SK-N-SH (cell line): ENCODE results near the gene PLEKHA6. TPM values are rescaled to one million over a fixed set of nuclear protein-coding genes. Genes with fewer than 3 reads are reported as not detected.
A peak's percentile ranks its signal among the peaks of the same experiment; 100 is the strongest.

Source experiments
- CTCF ChIA-PET: fragments of 300-600, 350-600 bp; formaldehyde crosslinking; extraction: SDS; loops from one replicate; lab custom pipeline; 2021; lab: Yijun Ruan, JAX
- POLR2A ChIA-PET: fragments of 350-600 bp; sonication (Branson Sonifier 250); formaldehyde crosslinking; extraction: SDS; loops from one replicate; lab custom pipeline; 2020; ENCODE audit warnings: antibody characterized with exemption, inconsistent platforms; lab: Yijun Ruan, JAX
- DNase-seq: peaks from one replicate; pipeline ENCODE4 v3.0.0; 2012
- H2AFZ ChIP-seq: fragments of 200-600 bp; sonication (generic); 2 replicates; pipeline ENCODE4 v1.8.1; 2016; ENCODE audit warnings: antibody characterized with exemption, mild to moderate bottlenecking, low read depth
- H3F3A ChIP-seq: fragments of 200-600 bp; sonication (generic); replicated peaks from 2 replicates; pipeline ENCODE3; 2016; ENCODE audit warnings: antibody characterized with exemption, mild to moderate bottlenecking; ENCODE audit not compliant: insufficient read depth
- H3K27ac ChIP-seq, 2 experiments: fragments of 200-500 bp in 1 of 2; fragments of 200-600 bp in 1 of 2; sonication (Bioruptor generic) in 1 of 2; sonication (generic), shearing (Covaris generic) in 1 of 2; 2 replicates each; pipeline versions ENCODE4 v1.5.1 to v1.6.1; 2014 to 2016; ENCODE audit warnings: low read depth in 2 of 2, inconsistent platforms in 1 of 2, low read length in 1 of 2, mild to moderate bottlenecking in 1 of 2, mixed read lengths in 1 of 2
- H3K27me3 ChIP-seq: fragments of 200-600 bp; sonication (generic), shearing (Covaris generic); 2 replicates; pipeline ENCODE4 v1.6.1; 2016; ENCODE audit warnings: mixed run types; ENCODE audit not compliant: insufficient read depth
- H3K36me3 ChIP-seq, 2 experiments: fragments of 200-500 bp in 1 of 2; fragments of 200-600 bp in 1 of 2; sonication (Bioruptor generic) in 1 of 2; sonication (generic) in 1 of 2; replicated peaks in 1 of 2; 2 replicates each; pipeline versions ENCODE3 to v1.5.1; 2014 to 2016; ENCODE audit warnings: low read length in 1 of 2, mild to moderate bottlenecking in 1 of 2; ENCODE audit not compliant: insufficient read depth in 2 of 2, control insufficient read depth in 1 of 2
- H3K4me1 ChIP-seq, 2 experiments: fragments of 200-500 bp in 1 of 2; fragments of 200-600 bp in 1 of 2; sonication (Bioruptor generic) in 1 of 2; sonication (generic), shearing (Covaris generic) in 1 of 2; 2 replicates each; pipeline versions ENCODE4 v1.5.1 to v1.6.1; 2014 to 2016; ENCODE audit warnings: low read depth in 1 of 2, low read length in 1 of 2, mixed run types in 1 of 2; ENCODE audit not compliant: insufficient read depth in 2 of 2, control insufficient read depth in 1 of 2
- H3K4me2 ChIP-seq: fragments of 200-600 bp; sonication (generic), shearing (Covaris generic); 2 replicates; pipeline ENCODE4 v1.6.1; 2017; ENCODE audit warnings: mixed run types
- H3K4me3 ChIP-seq, 2 experiments: fragments of 200-500 bp in 1 of 2; fragments of 200-600 bp in 1 of 2; sonication (Bioruptor generic) in 1 of 2; sonication (generic), shearing (Covaris generic) in 1 of 2; 2 replicates each; pipeline versions ENCODE4 v1.5.1 to v1.8.1; 2014 to 2016; ENCODE audit warnings: low read depth in 2 of 2, inconsistent platforms in 1 of 2, low read length in 1 of 2, mild to moderate bottlenecking in 1 of 2, mixed read lengths in 1 of 2, moderate library complexity in 1 of 2
- H3K79me2 ChIP-seq: fragments of 200-600 bp; sonication (generic); 2 replicates; pipeline ENCODE4 v1.8.1; 2017; ENCODE audit warnings: mild to moderate bottlenecking; ENCODE audit not compliant: insufficient read depth
- H3K9ac ChIP-seq: fragments of 200-600 bp; sonication (generic); 2 replicates; pipeline ENCODE4 v1.6.1; 2017; ENCODE audit warnings: mixed run types
- H3K9me2 ChIP-seq: fragments of 200-600 bp; sonication (generic); 2 replicates; pipeline ENCODE4 v1.6.1; 2017; ENCODE audit warnings: mixed run types
- H3K9me3 ChIP-seq: fragments of 200-600 bp; sonication (generic); 2 replicates; pipeline ENCODE4 v1.6.1; 2017; ENCODE audit warnings: mixed run types, mild to moderate bottlenecking, moderate library complexity
- H4K20me1 ChIP-seq: fragments of 200-600 bp; sonication (generic); 2 replicates; pipeline ENCODE4 v1.6.1; 2017; ENCODE audit warnings: mild to moderate bottlenecking, mixed run types; ENCODE audit not compliant: insufficient read depth
- EP300 ChIP-seq, 2 experiments: IDR thresholded peaks; 2 replicates each; pipeline versions ENCODE4 v1.4.0 to v1.6.1; 2012; ENCODE audit warnings: borderline replicate concordance in 1 of 2, low read depth in 1 of 2, low read length in 1 of 2
- EZH2phosphoT487 ChIP-seq: fragments of 200-600 bp; sonication (generic); IDR thresholded peaks from 2 replicates; pipeline ENCODE4 v1.6.1; 2017; ENCODE audit warnings: low read depth, mixed run types, mild to moderate bottlenecking, antibody characterized with exemption, moderate library complexity, borderline replicate concordance
- FOSL2 ChIP-seq: IDR thresholded peaks from 2 replicates; pipeline ENCODE4 v1.4.0; 2012; ENCODE audit warnings: low read depth, mild to moderate bottlenecking, moderate library complexity, borderline replicate concordance
- FOXM1 ChIP-seq: IDR thresholded peaks from 2 replicates; pipeline ENCODE4 v1.4.0; 2012; ENCODE audit warnings: low read depth, mild to moderate bottlenecking
- MXI1 ChIP-seq: IDR thresholded peaks from 2 replicates; pipeline ENCODE4 v1.6.1; 2012; ENCODE audit warnings: mild to moderate bottlenecking, low read depth, low read length, improper control_type of control experiment
- RAD21 ChIP-seq: IDR thresholded peaks from 2 replicates; pipeline ENCODE4 v1.6.1; 2012; ENCODE audit warnings: mild to moderate bottlenecking, low read length
- SIN3A ChIP-seq: IDR thresholded peaks from 2 replicates; pipeline ENCODE4 v1.6.1; 2012; ENCODE audit warnings: low read depth, mild to moderate bottlenecking, low read length, moderate library complexity, borderline replicate concordance
- SMC3 ChIP-seq: IDR thresholded peaks from 2 replicates; pipeline ENCODE4 v1.6.1; 2012; ENCODE audit warnings: low read depth, low read length, improper control_type of control experiment
- TCF12 ChIP-seq: IDR thresholded peaks from 2 replicates; pipeline ENCODE4 v1.4.0; 2012
- TEAD4 ChIP-seq: IDR thresholded peaks from 2 replicates; pipeline ENCODE4 v1.4.0; 2012; ENCODE audit warnings: mild to moderate bottlenecking, borderline replicate concordance; ENCODE audit not compliant: insufficient read depth
- WGBS: methylation state at CpG from one replicate; pipeline ENCODE4 v1.1.6; 2017; ENCODE audit warnings: low lambda C conversion rate; 5-methylcytosine and 5-hydroxymethylcytosine counted together
- polyA plus RNA-seq, 3 experiments: library from polyadenylated mRNA; depleted of rRNA; stranded (reverse); fragments of >200 nt; gene quantifications; 2 replicates each; pipeline ENCODE4 v1.2.3, GENCODE V29; 2012

The PLEKHA6 gene
- polyA plus RNA-seq, 1 of the 3 experiments (the other 2 are of a cell fraction) = 1.2 TPM

DNA sequence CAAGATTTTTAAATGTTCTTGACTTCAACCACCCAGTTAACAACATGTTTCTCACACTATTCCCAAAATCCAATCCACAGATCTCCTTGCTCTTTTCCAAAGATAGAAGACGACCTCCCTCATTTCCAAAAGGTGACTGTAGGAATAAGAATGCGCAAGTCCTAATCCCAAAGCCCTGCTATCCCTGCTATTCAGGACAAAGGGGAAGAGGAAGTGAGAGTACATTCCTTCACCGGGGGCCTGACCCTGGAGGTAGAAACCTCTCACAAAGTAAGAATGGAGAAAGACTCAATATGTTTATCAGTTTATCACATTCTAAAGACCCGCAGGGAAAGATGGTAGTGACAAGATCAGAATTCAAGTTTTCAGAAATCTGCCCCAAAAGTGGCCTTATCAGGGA, 55.7 kb downstream of the PLEKHA6 start:
- no peak for DNase-seq
- WGBS = 59% methylated on average over 4 of the region's 4 CpGs
- Histone ChIP-seq H3K9ac (no peak overlapping the region), H3K27ac (no peak overlapping the region), H3K4me1 (peaks cover 0 to 40% of the 10 kb centered on the region in 2 experiments; a peak in 2 of 4 replicates), H3K27me3 (peaks cover 30% of the 10 kb centered on the region), H3K4me3 (no peak overlapping the region), H3F3A (no peaks in the 10 kb centered on the region), H3K4me2 (no peak overlapping the region), H3K36me3 (no peaks in the 10 kb centered on the region), H3K9me2 (no peaks in the 10 kb centered on the region), H2AFZ (no peak overlapping the region), H3K79me2 (no peaks in the 10 kb centered on the region), H4K20me1 (no peaks in the 10 kb centered on the region), H3K9me3 (no peaks in the 10 kb centered on the region)
- CTCF ChIA-PET = interaction anchor here (0.7 to 1.2 kb wide), 4 partner anchors 24 to 503 kb away, joined by 3 to 4 read pairs (median 3); no protein-coding TSS in a partner anchor
- TF ChIP-seq EP300 (IDR thresholded peaks at IDR 0.05; ENCODE audit: borderline replicate concordance in 1 of 2, low read depth in 1 of 2, low read length in 1 of 2) = no peak
- no peak for TF ChIP-seq SMC3
- no peak for TF ChIP-seq MXI1
- TF ChIP-seq SIN3A = no peak
- TF ChIP-seq FOSL2 = no peak
- POLR2A ChIA-PET = no interaction called here

DNA sequence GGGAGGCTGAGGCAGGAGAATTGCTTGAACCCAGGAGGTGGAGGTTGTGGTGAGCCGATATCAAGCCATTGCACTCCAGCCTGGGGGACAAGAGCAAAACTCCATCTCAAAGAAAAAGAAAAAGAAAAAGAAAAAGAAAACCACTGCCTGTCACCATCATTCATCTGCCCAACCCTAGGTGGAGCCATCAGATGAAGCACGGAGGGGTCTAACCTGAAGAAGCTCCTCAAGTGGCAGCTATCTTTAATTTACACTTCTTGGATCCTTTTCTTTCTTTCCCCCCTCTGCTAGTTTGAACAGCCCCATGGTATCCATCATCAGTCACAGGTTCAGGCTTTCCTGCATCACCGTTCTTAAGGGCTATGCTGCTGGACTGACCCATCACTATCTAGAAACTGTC, 57.0 kb downstream of the PLEKHA6 start:
- H4K20me1 ChIP-seq = no peaks in the 10 kb centered on the region
- H3K4me1 ChIP-seq = peaks cover 0 to 50% of the 10 kb centered on the region in 2 experiments; a peak in 2 of 4 replicates
- CTCF ChIA-PET = interaction anchor here (0.6 to 1.7 kb wide), 4 partner anchors 17 to 140 kb away, joined by 3 to 7 read pairs (median 3); no protein-coding TSS in a partner anchor
- no peak overlapping the region for H3K4me2 ChIP-seq
- WGBS = 84% methylated on average over 3 of the region's 3 CpGs
- H3K27ac ChIP-seq = peak overlapping the region in 1 of 2 experiments; percentile 22; a peak in 1 of 4 replicates
- H3K9ac ChIP-seq = no peak overlapping the region
- no peaks in the 10 kb centered on the region for H3K36me3 ChIP-seq
- H3K79me2 ChIP-seq = no peaks in the 10 kb centered on the region
- DNase-seq = no peak
- no peak overlapping the region for H3K4me3 ChIP-seq
- no peak overlapping the region for H2AFZ ChIP-seq
- H3K27me3 ChIP-seq = peaks cover 27% of the 10 kb centered on the region
- TF ChIP-seq RAD21 = peak; percentile 7; the same call in 1 of the 2 replicates
- no peak for TF ChIP-seq TEAD4
- no peaks in the 10 kb centered on the region for H3K9me3 ChIP-seq
- no peaks in the 10 kb centered on the region for H3K9me2 ChIP-seq
- no peaks in the 10 kb centered on the region for H3F3A ChIP-seq
- POLR2A ChIA-PET = no interaction called here

DNA sequence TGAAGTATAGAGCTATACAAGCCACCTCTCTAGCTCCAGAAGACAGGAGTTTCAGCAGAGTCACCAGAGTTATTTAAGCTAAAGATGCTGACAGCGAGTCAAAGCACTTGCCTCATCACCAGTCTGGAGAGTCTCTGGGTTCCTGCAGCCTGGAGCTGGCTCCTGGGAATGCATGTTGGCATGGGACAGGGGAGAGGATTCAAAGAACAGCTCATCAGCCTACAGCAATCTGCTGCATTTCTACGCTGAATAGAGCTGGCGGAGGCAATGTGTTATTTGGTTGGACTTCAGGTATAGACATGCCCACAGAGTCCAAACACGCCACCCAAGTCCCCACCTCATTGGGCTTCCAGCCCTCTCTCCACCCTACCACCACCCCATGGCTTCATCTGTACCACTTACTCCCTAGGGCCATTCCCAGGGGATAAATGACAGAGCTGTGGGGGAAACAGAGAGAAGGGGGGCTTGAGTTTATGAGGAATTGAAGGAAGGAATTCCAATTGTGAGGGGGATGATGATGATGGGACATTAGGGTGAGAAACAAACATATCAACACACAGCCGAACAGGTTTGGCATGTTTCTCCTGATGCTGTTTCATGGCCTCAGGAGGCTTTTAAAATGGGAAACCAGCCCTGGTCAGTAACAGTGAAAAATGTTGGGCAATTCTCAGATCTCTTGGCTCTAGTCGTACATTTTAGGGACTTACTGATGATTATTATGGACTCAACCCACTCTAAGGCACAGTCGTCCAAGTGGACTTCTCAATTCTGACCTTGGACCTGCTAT, 58.4 kb downstream of the PLEKHA6 start:
- Histone ChIP-seq H3F3A (no peaks in the 10 kb centered on the region), H3K4me3 (no peak overlapping the region), H3K36me3 (no peaks in the 10 kb centered on the region), H3K27me3 (peaks cover 20% of the 10 kb centered on the region), H3K27ac (peak overlapping the region in 1 of 2 experiments; percentile 100; a peak in 2 of 4 replicates), H3K4me1 (peaks cover 0 to 56% of the 10 kb centered on the region in 2 experiments; a peak in 2 of 4 replicates), H3K9me3 (no peaks in the 10 kb centered on the region), H3K79me2 (no peaks in the 10 kb centered on the region), H3K4me2 (no peak overlapping the region), H3K9me2 (no peaks in the 10 kb centered on the region), H4K20me1 (no peaks in the 10 kb centered on the region), H2AFZ (no peak overlapping the region), H3K9ac (no peak overlapping the region)
- TF ChIP-seq RAD21 = no peak
- no peak for TF ChIP-seq FOSL2
- no peak for TF ChIP-seq FOXM1
- TF ChIP-seq TCF12 = no peak
- TF ChIP-seq EZH2phosphoT487 = no peak
- POLR2A ChIA-PET = interaction anchor here (2.4 to 3.5 kb wide), 5 partner anchors 14 to 34 kb away, joined by 6 to 21 read pairs (median 12); no protein-coding TSS in a partner anchor
- CTCF ChIA-PET = interaction anchor here (0.8 to 3.5 kb wide), 14 partner anchors 11 to 738 kb away, joined by 3 to 22 read pairs (median 4); partner anchors contain the start of gene PLEKHA6
- no peak for DNase-seq
- WGBS = 54% methylated on average over 6 of the region's 7 CpGs
